GM21619 (cell line): ENCODE measurements around the gene FBXW5.
A peak's percentile ranks its signal among the peaks of the same experiment; 100 is the strongest.

ENCODE experiments used
- ATAC-seq: cut with Tn5 transposase; IDR thresholded peaks from one replicate; pipeline ENCODE4 v1.9.1; 2021; ENCODE audit not compliant: unreplicated experiment

The FBXW5 gene

GRCh38 chr9:136913701-136914438 lies 30.7 kb downstream of the FBXW5 start:
- no peak for ATAC-seq

- ATAC-seq, result no peak
Measured at GRCh38 chr9:136910901-136911245, 33.7 kb downstream of the FBXW5 start.

GRCh38 chr9:136910197-136910900 lies 34.2 kb downstream of the FBXW5 start:
- ATAC-seq, result no peak

DNA sequence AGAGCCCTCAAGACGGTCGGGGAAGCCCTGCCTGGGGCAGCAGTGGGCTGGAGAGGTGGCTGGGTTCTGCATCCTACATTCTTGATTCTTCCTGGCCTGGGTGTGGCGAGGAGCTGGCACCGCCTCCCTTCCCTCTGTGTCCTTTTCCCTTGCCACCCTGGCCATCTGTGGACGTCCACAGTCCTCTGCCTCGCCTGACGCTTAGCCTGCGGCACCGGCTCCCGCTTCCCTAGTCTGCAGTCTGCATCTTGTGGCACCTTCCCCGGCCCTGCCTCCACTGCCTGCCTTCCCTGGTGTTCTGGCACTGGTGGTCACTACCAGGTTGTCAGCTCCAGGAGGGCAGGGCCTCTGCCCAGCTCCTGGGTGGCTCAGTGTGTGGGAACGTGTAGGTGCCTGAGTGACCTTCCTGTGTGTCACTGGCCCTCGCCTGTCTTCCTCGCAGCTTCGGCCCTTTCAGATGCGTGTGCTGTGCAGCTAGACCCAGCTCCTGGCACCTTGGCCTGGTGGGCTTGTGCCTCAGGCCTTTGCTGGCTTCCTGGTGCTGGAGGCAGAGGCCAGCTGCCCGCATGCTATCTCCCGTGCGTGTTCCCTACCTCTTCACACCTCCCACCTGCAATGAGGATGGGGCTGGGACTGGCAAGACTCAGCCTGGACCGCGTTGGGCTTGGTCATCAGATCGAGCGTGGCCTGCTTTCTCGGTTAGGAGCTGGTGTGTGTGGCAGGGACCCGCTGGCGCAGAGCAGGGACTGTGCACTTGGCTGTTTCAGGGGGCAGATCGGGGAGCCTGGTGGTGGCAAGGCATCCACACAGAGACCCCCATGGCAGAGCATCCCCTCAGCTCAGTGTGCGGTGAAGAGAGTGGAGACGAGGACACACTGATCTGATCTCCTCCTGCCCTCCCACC lies 37.3 kb downstream of the FBXW5 start:
- no peak for ATAC-seq

DNA sequence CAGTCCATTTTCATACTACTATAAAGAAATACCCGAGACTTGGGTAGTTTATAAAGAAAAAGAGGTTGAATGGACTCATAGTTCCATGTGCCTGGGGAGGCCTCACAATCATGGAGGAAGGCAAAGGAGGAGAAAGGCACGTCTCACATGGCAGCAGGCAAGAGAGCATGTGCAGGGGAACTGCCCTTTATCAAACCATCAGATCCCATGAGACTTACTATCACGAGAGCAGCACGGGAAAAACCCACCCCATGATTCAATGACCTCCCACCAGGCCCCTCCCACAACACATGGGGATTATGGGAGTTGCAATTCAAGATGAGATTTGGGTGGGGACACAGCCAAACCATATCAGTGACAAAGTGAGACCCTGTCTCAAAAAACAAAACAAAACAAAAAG lies 38.3 kb downstream of the FBXW5 start:
- no peak for ATAC-seq

DNA sequence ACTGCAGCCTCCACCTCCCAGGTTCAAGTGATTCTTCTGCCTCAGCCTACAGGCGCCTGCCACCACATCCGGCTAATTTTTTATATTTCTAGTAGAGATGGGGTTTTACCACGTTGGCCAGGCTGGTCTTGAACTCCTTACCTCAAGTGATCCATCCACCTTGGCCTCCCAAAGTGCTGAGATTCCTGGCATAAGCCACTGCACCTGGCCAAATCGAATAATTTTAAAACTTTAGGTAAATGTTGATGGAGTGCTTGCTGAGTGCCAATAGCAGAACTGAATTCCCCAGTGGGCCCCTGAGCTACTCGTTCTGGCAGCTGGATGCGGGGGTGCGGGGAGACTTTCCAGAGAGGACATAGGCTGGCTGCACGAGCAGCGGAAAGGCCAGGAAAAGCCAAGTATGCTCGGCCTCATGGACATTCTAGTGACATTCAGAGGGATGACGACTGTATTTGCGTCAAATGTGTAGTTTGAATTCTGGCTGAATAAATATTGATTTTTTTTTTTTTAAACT lies 41.4 kb downstream of the FBXW5 start:
- no peak for ATAC-seq

- no peak for ATAC-seq
Measured at GRCh38 chr9:136902259-136902821, 42.2 kb downstream of the FBXW5 start.

GRCh38 chr9:136901516-136902258 lies 42.9 kb downstream of the FBXW5 start:
- no peak for ATAC-seq

- ATAC-seq, result no peak
Measured at GRCh38 chr9:136900988-136901515, 43.5 kb downstream of the FBXW5 start.

DNA sequence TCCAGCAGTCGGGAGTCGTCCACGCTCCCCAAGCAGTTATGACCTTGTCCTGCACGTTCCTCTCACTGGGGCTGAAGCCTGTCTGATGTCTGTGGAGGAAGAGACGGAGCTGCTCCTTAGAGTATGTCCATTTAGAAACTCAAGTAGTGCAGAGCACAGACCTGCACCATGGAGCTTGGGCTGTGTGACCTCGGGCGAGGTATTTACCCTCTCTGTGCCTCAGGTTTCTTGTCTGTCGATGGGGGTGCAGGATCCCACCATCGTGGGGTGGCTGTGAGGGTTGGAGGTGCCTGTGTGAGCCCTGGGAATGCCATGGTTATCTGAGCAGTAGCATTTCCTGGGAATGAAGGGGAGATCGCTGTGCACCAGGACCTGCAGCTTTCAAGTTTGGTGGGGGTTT lies 44.0 kb downstream of the FBXW5 start:
- ATAC-seq, result no peak

DNA sequence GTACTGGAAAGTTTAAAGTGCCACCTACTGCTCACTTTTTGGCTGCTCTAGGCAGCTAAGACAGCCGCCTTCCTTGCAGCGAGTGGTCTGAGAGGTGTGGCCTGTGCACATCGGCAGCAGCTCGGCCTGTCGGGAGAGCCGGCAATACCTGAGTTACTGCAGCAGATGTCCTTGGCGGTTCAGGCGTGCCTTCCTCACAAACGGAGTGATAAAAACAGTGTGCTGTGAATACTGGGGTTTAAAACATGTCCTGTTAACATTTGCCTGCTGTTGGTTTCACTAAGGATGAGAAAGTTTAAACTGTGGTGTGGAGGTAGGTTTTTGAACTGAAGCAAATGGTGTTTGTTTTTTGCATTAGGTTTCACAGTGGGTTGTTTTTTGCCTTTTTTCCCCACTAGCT lies 45.3 kb downstream of the FBXW5 start:
- ATAC-seq, result peak; percentile 42

DNA sequence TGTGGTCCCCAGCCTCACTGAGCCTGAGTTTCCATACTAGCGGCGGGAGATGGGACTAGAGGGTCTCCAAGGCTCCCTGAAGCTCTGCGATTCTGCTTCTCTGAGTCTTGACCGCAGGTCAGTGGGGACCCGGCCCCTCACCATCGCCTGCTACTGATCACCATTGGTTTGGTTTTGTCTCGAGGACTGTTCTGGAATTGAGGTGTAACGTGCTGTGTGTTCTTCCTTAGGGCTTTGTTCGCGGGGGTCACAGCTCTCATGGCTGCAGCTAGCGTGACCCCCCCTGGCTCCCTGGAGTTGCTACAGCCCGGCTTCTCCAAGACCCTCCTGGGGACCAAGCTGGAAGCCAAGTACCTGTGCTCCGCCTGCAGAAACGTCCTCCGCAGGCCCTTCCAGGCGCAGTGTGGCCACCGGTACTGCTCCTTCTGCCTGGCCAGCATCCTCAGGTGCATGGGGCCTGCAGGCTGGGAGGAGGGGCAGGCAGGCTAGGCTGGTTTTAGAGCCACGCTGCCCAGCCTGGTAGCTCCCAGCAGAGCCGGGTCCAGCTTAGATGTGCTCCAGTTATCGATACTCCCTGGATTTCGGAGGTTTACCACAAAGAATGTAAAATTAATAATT lies 45.9 kb downstream of the FBXW5 start:
- no peak for ATAC-seq

- no peak for ATAC-seq
Measured at GRCh38 chr9:136896027-136896426, 48.5 kb downstream of the FBXW5 start.

- no peak for ATAC-seq
Measured at GRCh38 chr9:136890661-136891060, 53.9 kb downstream of the FBXW5 start.
